Loucy (cell line): ENCODE measurements around the gene NEO1.

Source experiments
- H2AFZ ChIP-seq: fragments of 200-600 bp; sonication (generic); 2 replicates; pipeline ENCODE4 v1.6.0; 2016; ENCODE audit warnings: antibody characterized with exemption, mild to moderate bottlenecking, low read length, moderate library complexity
- H3F3A ChIP-seq: fragments of 200-600 bp; 2 replicates; pipeline ENCODE4 v1.6.0; 2016; ENCODE audit warnings: antibody characterized with exemption, low read depth, mild to moderate bottlenecking
- H3K27me3 ChIP-seq: fragments of 200-600 bp; sonication (generic); 2 replicates; pipeline ENCODE4 v1.6.1; 2014; ENCODE audit warnings: low read length, mild to moderate bottlenecking; ENCODE audit not compliant: insufficient read depth, poor library complexity, severe bottlenecking
- H3K36me3 ChIP-seq: fragments of 200-600 bp; sonication (generic); 2 replicates; pipeline ENCODE4 v1.6.1; 2016; ENCODE audit warnings: low read length; ENCODE audit not compliant: insufficient read depth
- H3K4me1 ChIP-seq: fragments of 200-600 bp; sonication (generic); 2 replicates; pipeline ENCODE4 v1.5.1; 2014; ENCODE audit warnings: low read length, mild to moderate bottlenecking; ENCODE audit not compliant: insufficient read depth, poor library complexity, severe bottlenecking
- H3K4me2 ChIP-seq: fragments of 200-600 bp; sonication (generic); 2 replicates; pipeline ENCODE4 v1.6.0; 2014; ENCODE audit warnings: antibody characterized with exemption, low read length, low read depth, mild to moderate bottlenecking; ENCODE audit not compliant: poor library complexity, severe bottlenecking
- H3K4me3 ChIP-seq: fragments of 200-600 bp; sonication (generic); 2 replicates; pipeline ENCODE4 v1.5.1; 2014; ENCODE audit warnings: low read length, mild to moderate bottlenecking, mixed read lengths; ENCODE audit not compliant: poor library complexity, severe bottlenecking
- H3K79me2 ChIP-seq: fragments of 200-600 bp; sonication (generic); 2 replicates; pipeline ENCODE4 v1.6.1; 2014; ENCODE audit warnings: low read length; ENCODE audit not compliant: insufficient read depth
- H3K9ac ChIP-seq: fragments of 200-600 bp; sonication (generic); 2 replicates; pipeline ENCODE4 v1.6.0; 2014; ENCODE audit warnings: mild to moderate bottlenecking, low read depth, low read length, moderate library complexity; ENCODE audit not compliant: poor library complexity, severe bottlenecking
- H3K9me2 ChIP-seq: fragments of 200-600 bp; sonication (generic); replicated peaks from 2 replicates; pipeline ENCODE4 v1.6.1; 2016; ENCODE audit warnings: low read depth, low read length, mixed read lengths
- H3K9me3 ChIP-seq: fragments of 200-600 bp; sonication (generic); 2 replicates; pipeline ENCODE4 v1.6.1; 2014; ENCODE audit warnings: mild to moderate bottlenecking, antibody characterized with exemption, low read length, low read depth; ENCODE audit not compliant: insufficient read depth
- H4K20me1 ChIP-seq: fragments of 200-600 bp; sonication (generic); 2 replicates; pipeline ENCODE4 v1.6.0; 2014; ENCODE audit warnings: antibody characterized with exemption, low read length, mild to moderate bottlenecking; ENCODE audit not compliant: insufficient read depth, poor library complexity, severe bottlenecking
- CTCF ChIP-seq: fragments of 200-600 bp; sonication (generic); conservative IDR thresholded peaks from 2 replicates; pipeline ENCODE4 v1.5.1; 2014; ENCODE audit warnings: mild to moderate bottlenecking, antibody characterized with exemption, low read length
- EZH2phosphoT487 ChIP-seq: fragments of 200-600 bp; IDR thresholded peaks from 2 replicates; pipeline ENCODE4 v1.6.1; 2018; ENCODE audit warnings: antibody characterized with exemption, mild to moderate bottlenecking, moderate library complexity, borderline replicate concordance

NEO1 gene

GRCh38 chr15:73019154-73019553 is 33.1 kb upstream of the NEO1 start:
- Histone ChIP-seq H3K9me3 (no peaks in the 10 kb centered on the region), H3K27me3 (no peaks in the 10 kb centered on the region), H3K4me1 (no peaks in the 10 kb centered on the region), H3K36me3 (no peaks in the 10 kb centered on the region), H3K79me2 (no peaks in the 10 kb centered on the region), H3F3A (no peaks in the 10 kb centered on the region), H3K4me3 (no peak overlapping the region), H3K9ac (no peak overlapping the region), H4K20me1 (no peaks in the 10 kb centered on the region), H3K9me2 (no peaks in the 10 kb centered on the region), H3K4me2 (no peak overlapping the region), H2AFZ (no peak overlapping the region)
- TF ChIP-seq CTCF (no peak), EZH2phosphoT487 (no peak)

- Histone ChIP-seq H2AFZ (no peak overlapping the region), H3F3A (no peaks in the 10 kb centered on the region), H4K20me1 (no peaks in the 10 kb centered on the region), H3K9ac (no peak overlapping the region), H3K4me2 (no peak overlapping the region), H3K9me2 (no peaks in the 10 kb centered on the region), H3K79me2 (no peaks in the 10 kb centered on the region), H3K9me3 (no peaks in the 10 kb centered on the region), H3K4me3 (no peak overlapping the region), H3K27me3 (no peaks in the 10 kb centered on the region), H3K4me1 (no peaks in the 10 kb centered on the region), H3K36me3 (no peaks in the 10 kb centered on the region)
- no peak for TF ChIP-seq CTCF
- TF ChIP-seq EZH2phosphoT487, result no peak
Measured at GRCh38 chr15:73019601-73020146, 32.6 kb upstream of the NEO1 start.

GRCh38 chr15:73021139-73021621 is 31.1 kb upstream of the NEO1 start:
- Histone ChIP-seq H3K79me2 (no peaks in the 10 kb centered on the region), H3K4me3 (no peak overlapping the region), H3F3A (no peaks in the 10 kb centered on the region), H3K9me2 (no peaks in the 10 kb centered on the region), H3K9me3 (no peaks in the 10 kb centered on the region), H2AFZ (no peak overlapping the region), H3K36me3 (no peaks in the 10 kb centered on the region), H3K27me3 (no peaks in the 10 kb centered on the region), H3K4me2 (no peak overlapping the region), H4K20me1 (no peaks in the 10 kb centered on the region), H3K4me1 (no peaks in the 10 kb centered on the region), H3K9ac (no peak overlapping the region)
- TF ChIP-seq CTCF (no peak), EZH2phosphoT487 (no peak)
